GM12873 (cell line): ENCODE results near the gene MAP3K4.

Source experiments
- TF ChIP-seq, protein P1 (sequence below): IDR thresholded peaks from 2 replicates; pipeline ENCODE4 v1.5.1; 2012; ENCODE audit warnings: low read depth, mild to moderate bottlenecking, moderate library complexity, low read length, control low read depth; ENCODE audit not compliant: insufficient read depth; ENCODE audit errors: missing control alignments

Gene MAP3K4

DNA sequence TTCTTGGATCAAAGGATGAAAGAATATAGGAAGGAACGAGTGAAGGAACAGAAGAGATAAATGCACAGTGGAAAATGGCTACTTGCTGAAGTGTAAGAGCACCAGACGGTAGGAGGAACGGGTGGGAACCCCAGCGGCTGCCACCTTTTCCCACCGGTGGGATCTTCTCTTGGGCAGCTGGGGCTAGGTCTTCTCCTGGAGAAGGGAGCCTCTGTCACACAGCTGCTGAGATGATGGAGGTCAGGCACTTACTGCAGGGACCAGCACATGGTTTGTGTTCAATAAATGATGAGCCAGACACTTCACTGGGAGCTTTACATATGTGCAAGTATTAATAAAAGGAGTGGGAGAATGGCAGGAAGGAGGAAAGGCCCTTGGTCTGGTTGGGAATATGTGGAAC is 158.6 kb downstream of the MAP3K4 start:
- TF ChIP-seq, protein P1, sequence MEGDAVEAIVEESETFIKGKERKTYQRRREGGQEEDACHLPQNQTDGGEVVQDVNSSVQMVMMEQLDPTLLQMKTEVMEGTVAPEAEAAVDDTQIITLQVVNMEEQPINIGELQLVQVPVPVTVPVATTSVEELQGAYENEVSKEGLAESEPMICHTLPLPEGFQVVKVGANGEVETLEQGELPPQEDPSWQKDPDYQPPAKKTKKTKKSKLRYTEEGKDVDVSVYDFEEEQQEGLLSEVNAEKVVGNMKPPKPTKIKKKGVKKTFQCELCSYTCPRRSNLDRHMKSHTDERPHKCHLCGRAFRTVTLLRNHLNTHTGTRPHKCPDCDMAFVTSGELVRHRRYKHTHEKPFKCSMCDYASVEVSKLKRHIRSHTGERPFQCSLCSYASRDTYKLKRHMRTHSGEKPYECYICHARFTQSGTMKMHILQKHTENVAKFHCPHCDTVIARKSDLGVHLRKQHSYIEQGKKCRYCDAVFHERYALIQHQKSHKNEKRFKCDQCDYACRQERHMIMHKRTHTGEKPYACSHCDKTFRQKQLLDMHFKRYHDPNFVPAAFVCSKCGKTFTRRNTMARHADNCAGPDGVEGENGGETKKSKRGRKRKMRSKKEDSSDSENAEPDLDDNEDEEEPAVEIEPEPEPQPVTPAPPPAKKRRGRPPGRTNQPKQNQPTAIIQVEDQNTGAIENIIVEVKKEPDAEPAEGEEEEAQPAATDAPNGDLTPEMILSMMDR, result no peak

GRCh38 chr6:161150566-161150965 is 159.0 kb downstream of the MAP3K4 start:
- TF ChIP-seq, protein P1, result no peak

DNA sequence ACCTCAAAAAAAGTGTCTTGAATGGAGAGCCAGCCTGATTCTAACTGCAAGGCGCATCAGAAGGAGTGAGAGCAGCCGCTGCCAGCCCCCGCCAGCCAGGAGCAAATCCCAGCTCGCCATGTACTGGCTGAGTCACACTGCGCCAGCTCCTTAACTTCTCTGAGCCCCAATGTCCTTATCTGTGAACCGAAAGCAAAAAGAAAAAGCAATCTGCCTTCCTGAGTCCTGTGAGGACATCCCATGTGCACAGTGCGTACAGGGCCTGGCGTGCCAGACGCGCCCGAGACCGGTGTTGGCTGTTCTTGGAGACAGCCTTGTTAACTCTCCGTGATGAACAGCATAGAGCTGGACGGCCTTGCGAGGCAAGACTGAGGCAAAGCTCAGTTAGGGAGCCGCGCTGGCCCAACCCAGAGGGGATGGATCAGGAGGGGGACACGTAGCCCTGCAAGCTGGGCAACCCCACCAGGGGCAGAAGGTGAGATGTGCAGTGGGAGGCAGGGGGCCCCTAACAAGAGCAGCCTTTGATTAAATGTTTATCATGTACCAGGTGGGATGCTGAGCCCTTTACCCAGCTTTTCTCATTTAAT is 159.6 kb downstream of the MAP3K4 start:
- TF ChIP-seq, protein P1, result no peak

GRCh38 chr6:161151660-161152526 is 160.3 kb downstream of the MAP3K4 start:
- TF ChIP-seq, protein P1, result no peak

GRCh38 chr6:161152527-161152862 is 160.9 kb downstream of the MAP3K4 start:
- TF ChIP-seq, protein P1, result no peak

DNA sequence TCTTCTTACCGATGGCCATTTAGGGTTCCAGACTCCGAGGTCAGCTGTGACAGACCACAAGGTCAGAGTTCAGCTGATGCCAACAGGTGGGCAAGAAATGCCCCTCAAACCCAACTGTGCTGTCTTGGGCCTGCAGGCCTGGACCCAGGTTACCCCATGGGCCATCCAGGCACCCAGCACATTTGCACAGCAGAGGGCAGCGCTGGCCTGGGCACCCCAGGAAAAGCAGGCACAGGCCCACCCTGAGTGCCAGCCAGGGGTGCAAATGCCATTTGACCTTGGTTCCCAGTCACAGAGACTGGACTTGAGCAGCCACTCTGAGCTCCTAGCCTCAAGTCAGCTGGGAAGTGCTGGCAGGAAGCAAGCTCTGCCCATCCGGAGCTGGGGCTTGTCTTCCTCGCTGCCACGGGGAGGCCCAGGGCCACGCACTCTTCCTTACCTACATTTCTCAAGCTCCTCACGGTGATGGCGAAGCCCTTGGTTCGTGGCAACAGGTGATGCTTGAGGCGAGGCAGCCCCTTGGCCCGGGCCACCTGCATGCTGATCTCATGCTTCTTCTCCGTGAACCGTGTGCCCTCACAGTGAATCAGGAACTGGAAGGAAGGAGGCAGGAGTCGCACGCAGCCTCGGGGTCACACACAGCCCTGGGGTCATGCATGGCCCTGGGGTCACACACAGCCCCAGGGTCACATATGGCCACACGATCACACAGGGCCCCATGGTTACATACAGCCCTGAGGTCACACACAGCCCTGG is 161.5 kb downstream of the MAP3K4 start:
- TF ChIP-seq, protein P1, result peak; percentile 55

DNA sequence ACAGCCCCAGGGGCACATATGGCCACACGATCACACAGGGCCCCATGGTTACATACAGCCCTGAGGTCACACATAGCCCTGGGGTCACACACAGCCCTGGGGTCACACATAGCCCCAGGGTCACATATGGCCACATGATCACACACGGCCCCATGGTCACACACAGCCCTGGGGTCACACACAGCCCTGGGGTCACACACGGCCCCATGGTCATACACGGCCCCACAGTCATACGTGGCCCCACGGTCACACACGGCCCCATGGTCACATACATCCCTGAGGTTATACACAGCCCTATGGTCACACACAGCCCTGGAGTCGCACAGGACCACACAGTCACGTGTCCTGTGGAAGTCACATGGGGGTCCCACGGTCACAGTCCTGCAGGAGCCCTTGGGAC is 162.2 kb downstream of the MAP3K4 start:
- TF ChIP-seq, protein P1, result no peak
